SK-N-SH treated with all-trans-retinoic acid at 6 μM for 48 hours (cell line): ENCODE measurements around the gene KRTAP12-3.

Experiments used
- ATAC-seq: fragments of 200-7000 bp; cut with Tn5 transposase; 3 replicates; pipeline ENCODE4 v1.9.1; 2020; ENCODE audit warnings: mild to moderate bottlenecking, moderate library complexity
- ARNTL ChIP-seq: fragments of 450-650 bp; formaldehyde crosslinking; IDR thresholded peaks from 2 replicates; pipeline ENCODE4 v1.5.0; 2020; ENCODE audit warnings: low read depth, mild to moderate bottlenecking, moderate library complexity, borderline replicate concordance
- BACH2 ChIP-seq: fragments of 250-450 bp; sonication (Bioruptor Pico); IDR thresholded peaks from 2 replicates; pipeline ENCODE4 v1.9.0; 2021; ENCODE audit warnings: mild to moderate bottlenecking, borderline replicate concordance
- CSDC2 ChIP-seq: fragments of 250-450 bp; sonication (Bioruptor Pico); IDR thresholded peaks from 2 replicates; pipeline ENCODE4 v1.5.0; 2020; ENCODE audit warnings: mild to moderate bottlenecking, moderate library complexity
- GLIS3 ChIP-seq: fragments of 250-450 bp; sonication (Bioruptor Pico); IDR thresholded peaks from 2 replicates; pipeline ENCODE4 v1.5.0; 2020; ENCODE audit warnings: mild to moderate bottlenecking, moderate library complexity
- ISL1 ChIP-seq: fragments of 250-450 bp; sonication (Bioruptor Pico); IDR thresholded peaks from 2 replicates; pipeline ENCODE4 v2.1.2; 2022; ENCODE audit warnings: mild to moderate bottlenecking, moderate library complexity
- OSR1 ChIP-seq: fragments of 250-450 bp; sonication (Bioruptor Pico); IDR thresholded peaks from 2 replicates; pipeline ENCODE4 v1.8.0; 2022; ENCODE audit warnings: moderate library complexity, mild to moderate bottlenecking, inconsistent platforms
- PPARA ChIP-seq: fragments of 250-450 bp; sonication (Bioruptor Pico); IDR thresholded peaks from 2 replicates; pipeline ENCODE4 v1.5.0; 2020; ENCODE audit warnings: mild to moderate bottlenecking, borderline replicate concordance
- RARB ChIP-seq: fragments of 250-450 bp; sonication (Bioruptor Pico); IDR thresholded peaks from 2 replicates; pipeline ENCODE4 v1.8.0; 2021; ENCODE audit warnings: mild to moderate bottlenecking, moderate library complexity
- ZC3H10 ChIP-seq: fragments of 250-450 bp; sonication (Bioruptor Pico); IDR thresholded peaks from 2 replicates; pipeline ENCODE4 v1.5.1; 2021; ENCODE audit warnings: mild to moderate bottlenecking, moderate library complexity
- ZFP3 ChIP-seq: fragments of 250-450 bp; sonication (Bioruptor Pico); IDR thresholded peaks from 2 replicates; pipeline ENCODE4 v1.5.0; 2020; ENCODE audit warnings: mild to moderate bottlenecking, moderate library complexity
- ZFP30 ChIP-seq: fragments of 450-650 bp; formaldehyde crosslinking; IDR thresholded peaks from 2 replicates; pipeline ENCODE4 v1.5.0; 2022; ENCODE audit warnings: mild to moderate bottlenecking, moderate library complexity
- ZNF565 ChIP-seq: fragments of 450-650 bp; formaldehyde crosslinking; conservative IDR thresholded peaks from 2 replicates; pipeline ENCODE4 v1.5.0; 2020; ENCODE audit warnings: low read depth, mild to moderate bottlenecking, moderate library complexity
- ZNF70 ChIP-seq: fragments of 450-650 bp; formaldehyde crosslinking; IDR thresholded peaks from 2 replicates; pipeline ENCODE4 v1.5.0; 2020; ENCODE audit warnings: mild to moderate bottlenecking, moderate library complexity
- ZNF8 ChIP-seq: fragments of 450-650 bp; formaldehyde crosslinking; IDR thresholded peaks from 2 replicates; pipeline ENCODE4 v1.5.0; 2020; ENCODE audit warnings: mild to moderate bottlenecking, moderate library complexity
- TF ChIP-seq, protein P1 (sequence below): fragments of 250-450 bp; sonication (Bioruptor Pico); IDR thresholded peaks from 2 replicates; pipeline ENCODE4 v1.5.0; 2020; ENCODE audit warnings: mild to moderate bottlenecking, moderate library complexity
- TF ChIP-seq, protein P2 (sequence below): fragments of 250-450 bp; sonication (Bioruptor Pico); IDR thresholded peaks from 2 replicates; pipeline ENCODE4 v1.5.1; 2021; ENCODE audit warnings: mild to moderate bottlenecking, moderate library complexity
- TF ChIP-seq, protein P3 (sequence below): fragments of 250-450 bp; sonication (Bioruptor Pico); IDR thresholded peaks from 2 replicates; pipeline ENCODE4 v1.5.1; 2020; ENCODE audit warnings: low read depth, mild to moderate bottlenecking, moderate library complexity
- TF ChIP-seq, protein P4 (sequence below): fragments of 250-450 bp; sonication (Bioruptor Pico); IDR thresholded peaks from 2 replicates; pipeline ENCODE4 v1.8.0; 2021; ENCODE audit warnings: low read depth, mild to moderate bottlenecking, moderate library complexity, borderline replicate concordance

KRTAP12-3 gene

DNA sequence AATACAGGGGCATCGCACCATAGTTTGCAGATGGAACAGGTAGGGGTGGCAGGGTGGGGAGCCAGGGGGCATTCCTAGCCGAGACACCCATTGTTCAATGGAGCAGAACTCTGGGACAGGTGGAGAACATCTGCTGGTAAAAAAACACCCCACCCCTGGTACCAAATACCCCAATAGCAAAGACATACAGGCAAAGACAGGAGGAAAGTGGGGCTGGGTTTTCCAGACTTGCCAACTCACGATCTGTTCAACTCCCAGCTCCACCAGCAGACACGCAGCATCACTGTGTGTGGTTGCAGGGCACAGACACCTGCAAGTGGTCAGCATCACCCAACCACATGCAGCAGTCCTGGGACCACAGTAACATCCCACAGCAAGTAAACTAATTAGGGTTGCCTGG, 46.2 kb upstream of the KRTAP12-3 start (continued):
- TF ChIP-seq, protein P1, sequence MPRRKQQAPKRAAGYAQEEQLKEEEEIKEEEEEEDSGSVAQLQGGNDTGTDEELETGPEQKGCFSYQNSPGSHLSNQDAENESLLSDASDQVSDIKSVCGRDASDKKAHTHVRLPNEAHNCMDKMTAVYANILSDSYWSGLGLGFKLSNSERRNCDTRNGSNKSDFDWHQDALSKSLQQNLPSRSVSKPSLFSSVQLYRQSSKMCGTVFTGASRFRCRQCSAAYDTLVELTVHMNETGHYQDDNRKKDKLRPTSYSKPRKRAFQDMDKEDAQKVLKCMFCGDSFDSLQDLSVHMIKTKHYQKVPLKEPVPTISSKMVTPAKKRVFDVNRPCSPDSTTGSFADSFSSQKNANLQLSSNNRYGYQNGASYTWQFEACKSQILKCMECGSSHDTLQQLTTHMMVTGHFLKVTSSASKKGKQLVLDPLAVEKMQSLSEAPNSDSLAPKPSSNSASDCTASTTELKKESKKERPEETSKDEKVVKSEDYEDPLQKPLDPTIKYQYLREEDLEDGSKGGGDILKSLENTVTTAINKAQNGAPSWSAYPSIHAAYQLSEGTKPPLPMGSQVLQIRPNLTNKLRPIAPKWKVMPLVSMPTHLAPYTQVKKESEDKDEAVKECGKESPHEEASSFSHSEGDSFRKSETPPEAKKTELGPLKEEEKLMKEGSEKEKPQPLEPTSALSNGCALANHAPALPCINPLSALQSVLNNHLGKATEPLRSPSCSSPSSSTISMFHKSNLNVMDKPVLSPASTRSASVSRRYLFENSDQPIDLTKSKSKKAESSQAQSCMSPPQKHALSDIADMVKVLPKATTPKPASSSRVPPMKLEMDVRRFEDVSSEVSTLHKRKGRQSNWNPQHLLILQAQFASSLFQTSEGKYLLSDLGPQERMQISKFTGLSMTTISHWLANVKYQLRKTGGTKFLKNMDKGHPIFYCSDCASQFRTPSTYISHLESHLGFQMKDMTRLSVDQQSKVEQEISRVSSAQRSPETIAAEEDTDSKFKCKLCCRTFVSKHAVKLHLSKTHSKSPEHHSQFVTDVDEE (CRISPR knock-in tag), result no peak

DNA sequence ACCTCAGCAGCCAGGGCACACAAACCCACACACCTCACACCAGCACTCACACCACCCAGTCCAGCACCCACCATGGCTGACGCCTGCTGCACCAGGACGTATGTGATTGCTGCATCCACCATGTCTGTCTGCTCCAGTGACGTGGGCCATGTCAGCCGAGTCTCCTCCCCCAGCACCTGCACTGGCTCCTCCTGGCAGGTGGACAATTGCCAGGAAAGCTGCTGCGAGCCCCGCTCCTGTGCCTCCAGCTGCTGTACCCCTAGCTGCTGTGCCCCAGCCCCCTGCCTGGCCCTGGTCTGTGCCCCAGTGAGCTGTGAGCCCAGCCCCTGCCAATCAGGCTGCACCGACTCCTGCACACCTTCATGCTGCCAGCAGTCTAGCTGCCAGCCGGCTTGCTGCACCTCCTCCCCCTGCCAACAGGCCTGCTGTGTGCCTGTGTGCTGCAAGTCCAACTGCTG, 45.7 kb upstream of the KRTAP12-3 start, which contains the start of gene KRTAP10-8:
TSS of gene KRTAP10-8 (plus strand) at position 51 of the 458 bp plus-strand sequence. CDS start at position 73, 22 bp downstream.
- TF ChIP-seq ZNF565 (CRISPR knock-in tag), result no peak
- TF ChIP-seq ZNF70 (CRISPR knock-in tag), result no peak
- TF ChIP-seq ISL1 (CRISPR knock-in tag), result no peak
- no peak for TF ChIP-seq ZNF8 (CRISPR knock-in tag)
- TF ChIP-seq CSDC2 (CRISPR knock-in tag), result no peak
- TF ChIP-seq GLIS3 (CRISPR knock-in tag), result no peak
- no peak for TF ChIP-seq ZFP3
- TF ChIP-seq, protein P2, sequence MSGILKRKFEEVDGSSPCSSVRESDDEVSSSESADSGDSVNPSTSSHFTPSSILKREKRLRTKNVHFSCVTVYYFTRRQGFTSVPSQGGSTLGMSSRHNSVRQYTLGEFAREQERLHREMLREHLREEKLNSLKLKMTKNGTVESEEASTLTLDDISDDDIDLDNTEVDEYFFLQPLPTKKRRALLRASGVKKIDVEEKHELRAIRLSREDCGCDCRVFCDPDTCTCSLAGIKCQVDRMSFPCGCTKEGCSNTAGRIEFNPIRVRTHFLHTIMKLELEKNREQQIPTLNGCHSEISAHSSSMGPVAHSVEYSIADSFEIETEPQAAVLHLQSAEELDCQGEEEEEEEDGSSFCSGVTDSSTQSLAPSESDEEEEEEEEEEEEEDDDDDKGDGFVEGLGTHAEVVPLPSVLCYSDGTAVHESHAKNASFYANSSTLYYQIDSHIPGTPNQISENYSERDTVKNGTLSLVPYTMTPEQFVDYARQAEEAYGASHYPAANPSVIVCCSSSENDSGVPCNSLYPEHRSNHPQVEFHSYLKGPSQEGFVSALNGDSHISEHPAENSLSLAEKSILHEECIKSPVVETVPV, result no peak
- no peak for TF ChIP-seq BACH2 (CRISPR knock-in tag)
- TF ChIP-seq, protein P3, sequence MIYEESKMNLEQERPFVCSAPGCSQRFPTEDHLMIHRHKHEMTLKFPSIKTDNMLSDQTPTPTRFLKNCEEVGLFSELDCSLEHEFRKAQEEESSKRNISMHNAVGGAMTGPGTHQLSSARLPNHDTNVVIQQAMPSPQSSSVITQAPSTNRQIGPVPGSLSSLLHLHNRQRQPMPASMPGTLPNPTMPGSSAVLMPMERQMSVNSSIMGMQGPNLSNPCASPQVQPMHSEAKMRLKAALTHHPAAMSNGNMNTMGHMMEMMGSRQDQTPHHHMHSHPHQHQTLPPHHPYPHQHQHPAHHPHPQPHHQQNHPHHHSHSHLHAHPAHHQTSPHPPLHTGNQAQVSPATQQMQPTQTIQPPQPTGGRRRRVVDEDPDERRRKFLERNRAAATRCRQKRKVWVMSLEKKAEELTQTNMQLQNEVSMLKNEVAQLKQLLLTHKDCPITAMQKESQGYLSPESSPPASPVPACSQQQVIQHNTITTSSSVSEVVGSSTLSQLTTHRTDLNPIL (CRISPR knock-in tag), result no peak
- no peak for TF ChIP-seq OSR1 (CRISPR knock-in tag)
- no peak for TF ChIP-seq ZC3H10
- no peak for TF ChIP-seq RARB (CRISPR knock-in tag)
- no peak for TF ChIP-seq ARNTL (CRISPR knock-in tag)
- ATAC-seq, result no peak

DNA sequence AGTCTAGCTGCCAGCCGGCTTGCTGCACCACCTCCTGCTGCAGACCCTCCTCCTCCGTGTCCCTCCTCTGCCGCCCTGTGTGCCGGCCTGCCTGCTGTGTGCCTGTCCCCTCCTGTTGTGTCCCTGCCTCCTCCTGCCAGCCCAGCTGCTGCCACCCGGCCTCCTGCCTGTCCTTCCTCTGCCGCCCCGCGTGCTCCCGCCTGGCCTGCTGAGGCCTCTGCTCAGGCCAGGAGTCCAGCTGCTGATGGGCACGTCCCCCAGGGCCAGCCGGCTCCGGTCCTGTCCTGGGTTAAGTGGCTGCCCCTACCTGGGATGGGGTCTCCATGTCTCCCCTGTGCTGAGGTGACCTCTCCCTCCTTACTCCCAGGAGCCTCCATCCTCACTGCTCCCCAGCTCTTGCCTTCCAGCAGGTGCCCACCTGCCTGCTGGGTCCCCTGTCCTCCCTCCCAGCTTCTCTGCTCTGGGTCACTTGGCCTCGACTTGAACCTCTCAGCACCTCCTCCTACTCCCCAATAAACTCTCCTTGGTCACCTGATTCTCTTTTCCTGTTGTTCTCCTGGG, 45.0 kb upstream of the KRTAP12-3 start:
- TF ChIP-seq ISL1 (CRISPR knock-in tag), result no peak
- no peak for TF ChIP-seq ZNF8 (CRISPR knock-in tag)
- TF ChIP-seq, protein P4, sequence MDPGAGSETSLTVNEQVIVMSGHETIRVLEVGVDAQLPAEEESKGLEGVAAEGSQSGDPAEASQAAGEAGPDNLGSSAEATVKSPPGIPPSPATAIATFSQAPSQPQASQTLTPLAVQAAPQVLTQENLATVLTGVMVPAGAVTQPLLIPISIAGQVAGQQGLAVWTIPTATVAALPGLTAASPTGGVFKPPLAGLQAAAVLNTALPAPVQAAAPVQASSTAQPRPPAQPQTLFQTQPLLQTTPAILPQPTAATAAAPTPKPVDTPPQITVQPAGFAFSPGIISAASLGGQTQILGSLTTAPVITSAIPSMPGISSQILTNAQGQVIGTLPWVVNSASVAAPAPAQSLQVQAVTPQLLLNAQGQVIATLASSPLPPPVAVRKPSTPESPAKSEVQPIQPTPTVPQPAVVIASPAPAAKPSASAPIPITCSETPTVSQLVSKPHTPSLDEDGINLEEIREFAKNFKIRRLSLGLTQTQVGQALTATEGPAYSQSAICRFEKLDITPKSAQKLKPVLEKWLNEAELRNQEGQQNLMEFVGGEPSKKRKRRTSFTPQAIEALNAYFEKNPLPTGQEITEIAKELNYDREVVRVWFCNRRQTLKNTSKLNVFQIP (CRISPR knock-in tag), result no peak
- TF ChIP-seq, protein P1 (CRISPR knock-in tag), result no peak
- ATAC-seq, result no peak

DNA sequence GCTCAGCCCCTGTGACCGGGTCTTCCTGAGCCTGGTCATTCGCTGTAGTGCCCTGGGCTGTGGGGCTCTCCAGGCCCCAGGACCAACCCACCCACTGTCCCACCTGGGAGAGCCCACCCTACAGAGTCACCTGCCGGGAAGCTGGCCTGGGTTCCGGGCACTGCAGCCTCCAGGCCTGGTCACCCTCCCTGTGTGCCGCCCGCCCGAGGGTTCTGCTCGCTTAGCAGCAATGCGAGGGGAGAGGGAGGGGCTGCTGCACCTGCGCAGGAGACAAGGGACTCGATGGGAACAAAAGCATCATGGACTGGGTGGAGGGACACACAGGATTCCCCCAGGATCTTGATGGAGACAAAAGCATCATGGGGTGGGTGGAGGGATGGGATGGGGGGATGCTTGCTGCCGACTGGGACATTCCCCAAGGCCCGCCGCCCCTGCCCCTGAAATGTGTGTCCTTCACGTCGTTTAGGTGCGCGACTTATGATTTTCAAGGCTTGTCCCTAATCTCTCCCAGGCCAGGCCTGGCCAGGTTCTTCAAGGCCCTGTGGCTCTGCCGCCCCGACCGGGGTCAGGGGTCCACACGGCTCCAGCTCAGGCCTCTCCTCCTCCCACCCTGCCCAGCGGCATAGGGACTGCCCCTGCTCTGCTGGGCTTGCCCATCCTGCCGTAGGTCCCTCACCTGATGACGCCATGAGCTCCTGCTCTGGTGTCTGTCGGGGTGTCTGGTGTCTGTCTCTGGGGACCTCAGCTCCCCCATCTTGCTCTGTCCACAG, 44.2 kb upstream of the KRTAP12-3 start:
- ATAC-seq, result no peak
- TF ChIP-seq BACH2 (CRISPR knock-in tag), result no peak
- no peak for TF ChIP-seq PPARA
- no peak for TF ChIP-seq CSDC2 (CRISPR knock-in tag)
- no peak for TF ChIP-seq ZFP30
